ENCODE measurements around the gene NDUFA6.
"Not testable (repeated sequence)": the region's sequence is repeated elsewhere in the genome, so short reads cannot be mapped to it uniquely, and the experiment has no call there.

Gene NDUFA6

DNA sequence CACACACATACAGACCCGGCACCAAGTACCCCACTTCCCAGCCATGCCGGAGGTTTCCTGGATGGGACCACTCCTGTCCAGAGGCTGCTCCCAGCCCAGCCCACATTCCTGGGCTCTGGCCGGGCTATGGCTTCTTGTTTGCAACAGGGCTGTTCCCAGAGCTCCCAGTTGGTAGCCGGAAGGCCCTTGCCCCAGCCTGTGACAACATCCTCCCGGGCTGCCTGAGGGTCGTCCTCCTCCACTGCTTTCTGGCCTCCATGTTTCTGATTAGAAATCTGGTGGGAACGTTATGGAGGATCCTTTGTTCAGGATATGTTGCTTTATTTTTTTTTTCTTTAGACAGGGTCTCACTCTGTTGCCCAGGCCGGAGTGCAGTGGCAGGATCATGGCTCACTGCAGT, 41.0 kb upstream of the NDUFA6 start:
- Histone ChIP-seq H3K9ac (ENCODE audit: low read length) (no peak overlapping the region), H3K27ac (ENCODE audit: low read length) (no peak overlapping the region), H3F3A (ENCODE audit: insufficient read depth, low read length) (no peaks in the 10 kb centered on the region), H3K4me3 (ENCODE audit: low read length) (no peak overlapping the region), H4K20me1 (ENCODE audit: insufficient read depth, low read length) (no peaks in the 10 kb centered on the region), H2AFZ (ENCODE audit: low read length) (no peak overlapping the region), H3K4me2 (ENCODE audit: low read depth, low read length) (no peak overlapping the region), H3K9me3 (replicated peaks; ENCODE audit: insufficient read depth, low read length) (no peaks in the 10 kb centered on the region), H3K36me3 (replicated peaks; ENCODE audit: insufficient read depth, low read length) (no peaks in the 10 kb centered on the region), H3K27me3 (replicated peaks; ENCODE audit: insufficient read depth, low read length) (no peaks in the 10 kb centered on the region), H3K9me2 (replicated peaks; ENCODE audit: insufficient read depth, low read length) (no peaks in the 10 kb centered on the region), H3K79me2 (ENCODE audit: low read length) (no peaks in the 10 kb centered on the region), H3K4me1 (ENCODE audit: low read length) (no peaks in the 10 kb centered on the region)
- DNase-seq: no peak
- TF ChIP-seq EZH2 (optimal IDR thresholded peaks at IDR 0.05; ENCODE audit: low read depth, low read length): no peak
- TF ChIP-seq CTCF (IDR thresholded peaks at IDR 0.05; ENCODE audit: low read length): no peak
- TF ChIP-seq EZH2phosphoT487 (IDR thresholded peaks at IDR 0.05; ENCODE audit: low read length): no peak

DNA sequence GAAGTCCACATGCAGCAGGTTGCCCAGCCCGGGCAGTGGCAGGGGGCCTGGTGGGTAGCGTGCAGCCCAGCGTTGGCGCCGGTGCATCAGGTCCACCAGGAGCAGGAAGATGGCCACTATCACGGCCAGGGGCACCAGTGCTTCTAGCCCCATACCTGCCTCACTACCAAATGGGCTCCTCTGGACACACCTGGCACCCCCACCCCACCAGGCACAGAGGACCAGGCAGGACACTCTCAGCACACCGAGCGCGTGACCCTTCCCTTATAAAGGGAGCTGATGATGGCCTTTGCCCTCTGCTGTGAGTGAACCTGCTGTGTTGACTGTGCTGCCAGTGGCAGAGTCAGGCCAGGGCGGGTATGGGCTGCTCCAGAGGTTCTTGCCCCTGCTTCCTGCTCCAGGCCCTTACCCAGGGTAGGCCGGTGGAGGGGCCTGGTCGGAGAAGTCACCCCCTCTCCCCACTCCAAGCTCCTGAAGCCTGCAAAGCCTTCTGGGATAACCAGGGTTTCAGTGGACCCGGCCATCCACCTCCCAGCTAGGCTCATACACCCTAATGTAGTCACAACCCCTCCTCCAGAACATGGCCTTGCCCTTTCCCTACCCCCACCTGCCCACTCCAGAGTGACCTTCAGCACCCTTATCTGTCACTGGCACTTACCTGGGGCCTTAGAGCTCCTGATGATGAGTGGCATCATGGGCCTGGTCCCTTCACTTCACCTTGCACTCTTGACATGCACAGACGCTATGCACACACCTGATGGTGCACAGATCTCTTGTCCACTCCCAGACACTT, 40.3 kb upstream of the NDUFA6 start, which contains the start of gene CYP2D6:
Gene CYP2D6, minus strand, starts transcription at position 172 of the 793 bp plus-strand sequence. Its CDS starts 19 bp downstream, at position 153.
- not testable (repeated sequence) for H3K9me2 ChIP-seq (replicated peaks; ENCODE audit: insufficient read depth, low read length); H3K9ac ChIP-seq (ENCODE audit: low read length); H3K9me3 ChIP-seq (replicated peaks; ENCODE audit: insufficient read depth, low read length); H3K27me3 ChIP-seq (replicated peaks; ENCODE audit: insufficient read depth, low read length); H3K27ac ChIP-seq (ENCODE audit: low read length); DNase-seq; H4K20me1 ChIP-seq (ENCODE audit: insufficient read depth, low read length); H2AFZ ChIP-seq (ENCODE audit: low read length); H3K4me1 ChIP-seq (ENCODE audit: low read length); H3K4me2 ChIP-seq (ENCODE audit: low read depth, low read length); H3K36me3 ChIP-seq (replicated peaks; ENCODE audit: insufficient read depth, low read length); H3K79me2 ChIP-seq (ENCODE audit: low read length); H3K4me3 ChIP-seq (ENCODE audit: low read length); H3F3A ChIP-seq (ENCODE audit: insufficient read depth, low read length)

GRCh38 chr22:42130182-42130581, 39.6 kb upstream of the NDUFA6 start:
- H3K27ac ChIP-seq (ENCODE audit: low read length); H3K4me1 ChIP-seq (ENCODE audit: low read length); H3K4me3 ChIP-seq (ENCODE audit: low read length); H3K9me2 ChIP-seq (replicated peaks; ENCODE audit: insufficient read depth, low read length); H3K4me2 ChIP-seq (ENCODE audit: low read depth, low read length); H3K79me2 ChIP-seq (ENCODE audit: low read length); DNase-seq; H3K36me3 ChIP-seq (replicated peaks; ENCODE audit: insufficient read depth, low read length); H3K27me3 ChIP-seq (replicated peaks; ENCODE audit: insufficient read depth, low read length); H3K9me3 ChIP-seq (replicated peaks; ENCODE audit: insufficient read depth, low read length); H3F3A ChIP-seq (ENCODE audit: insufficient read depth, low read length); H3K9ac ChIP-seq (ENCODE audit: low read length); H4K20me1 ChIP-seq (ENCODE audit: insufficient read depth, low read length); H2AFZ ChIP-seq (ENCODE audit: low read length): not testable (repeated sequence)

- not testable (repeated sequence) for H3K27ac ChIP-seq (ENCODE audit: low read length); H2AFZ ChIP-seq (ENCODE audit: low read length); H3K9ac ChIP-seq (ENCODE audit: low read length); H3K4me2 ChIP-seq (ENCODE audit: low read depth, low read length); H4K20me1 ChIP-seq (ENCODE audit: insufficient read depth, low read length); H3K36me3 ChIP-seq (replicated peaks; ENCODE audit: insufficient read depth, low read length); H3K4me3 ChIP-seq (ENCODE audit: low read length); H3K4me1 ChIP-seq (ENCODE audit: low read length); H3F3A ChIP-seq (ENCODE audit: insufficient read depth, low read length); H3K9me3 ChIP-seq (replicated peaks; ENCODE audit: insufficient read depth, low read length); H3K79me2 ChIP-seq (ENCODE audit: low read length); H3K9me2 ChIP-seq (replicated peaks; ENCODE audit: insufficient read depth, low read length); H3K27me3 ChIP-seq (replicated peaks; ENCODE audit: insufficient read depth, low read length); DNase-seq
Observed at GRCh38 chr22:42128776-42129694, 38.5 kb upstream of the NDUFA6 start.

DNA sequence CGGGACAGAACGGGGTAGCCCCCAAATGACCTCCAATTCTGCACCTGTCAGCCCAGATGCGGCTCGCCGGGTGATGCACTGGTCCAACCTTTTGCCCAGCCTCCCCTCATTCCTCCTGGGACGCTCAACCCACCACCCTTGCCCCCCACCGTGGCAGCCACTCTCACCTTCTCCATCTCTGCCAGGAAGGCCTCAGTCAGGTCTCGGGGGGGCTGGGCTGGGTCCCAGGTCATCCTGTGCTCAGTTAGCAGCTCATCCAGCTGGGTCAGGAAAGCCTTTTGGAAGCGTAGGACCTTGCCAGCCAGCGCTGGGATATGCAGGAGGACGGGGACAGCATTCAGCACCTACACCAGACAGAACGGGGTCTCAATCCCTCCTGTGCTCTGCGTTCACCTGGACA, 37.4 kb upstream of the NDUFA6 start:
- not testable (repeated sequence) for H3K79me2 ChIP-seq (ENCODE audit: low read length); H3F3A ChIP-seq (ENCODE audit: insufficient read depth, low read length); H3K4me3 ChIP-seq (ENCODE audit: low read length); H3K9ac ChIP-seq (ENCODE audit: low read length); H2AFZ ChIP-seq (ENCODE audit: low read length); H3K27me3 ChIP-seq (replicated peaks; ENCODE audit: insufficient read depth, low read length); H3K4me1 ChIP-seq (ENCODE audit: low read length); H3K9me3 ChIP-seq (replicated peaks; ENCODE audit: insufficient read depth, low read length); H3K4me2 ChIP-seq (ENCODE audit: low read depth, low read length); H3K36me3 ChIP-seq (replicated peaks; ENCODE audit: insufficient read depth, low read length); H4K20me1 ChIP-seq (ENCODE audit: insufficient read depth, low read length); H3K9me2 ChIP-seq (replicated peaks; ENCODE audit: insufficient read depth, low read length); H3K27ac ChIP-seq (ENCODE audit: low read length); DNase-seq

Data from MM.1S (cell line).